Astrocyte of the hippocampus (primary cell): ENCODE measurements around the gene FAM24B.

Experiments used
- DNase-seq: peaks from one replicate; pipeline ENCODE4 v3.0.0; 2011; ENCODE audit warnings: low read depth, low spot score

The FAM24B gene

DNA sequence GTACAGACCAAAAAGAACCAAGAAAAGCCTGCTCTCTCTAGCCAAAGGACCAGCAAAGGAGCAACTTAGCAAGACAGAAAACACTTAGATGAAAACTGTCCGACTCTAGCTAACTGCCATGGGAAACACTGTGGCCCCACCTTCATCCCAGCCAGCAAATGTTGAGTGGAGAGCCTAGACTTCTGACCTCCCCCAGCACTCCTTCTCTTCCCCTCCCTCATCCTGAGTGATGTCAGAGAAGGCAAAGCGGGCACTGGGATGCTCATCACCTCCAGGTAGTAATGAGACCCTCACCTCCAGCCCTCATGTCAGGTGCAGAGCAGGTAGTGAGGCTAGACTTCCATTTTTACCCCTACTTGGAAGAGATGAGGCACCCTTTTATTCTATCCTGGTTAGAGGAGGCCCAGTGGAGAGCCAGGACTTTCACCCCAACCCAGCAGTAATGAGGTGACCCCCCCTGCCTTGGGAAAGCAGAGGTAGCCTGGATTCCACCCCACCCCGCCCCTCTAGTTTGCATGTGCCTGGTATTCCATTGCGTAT lies 50.6 kb downstream of the FAM24B start:
- no peak for DNase-seq

DNA sequence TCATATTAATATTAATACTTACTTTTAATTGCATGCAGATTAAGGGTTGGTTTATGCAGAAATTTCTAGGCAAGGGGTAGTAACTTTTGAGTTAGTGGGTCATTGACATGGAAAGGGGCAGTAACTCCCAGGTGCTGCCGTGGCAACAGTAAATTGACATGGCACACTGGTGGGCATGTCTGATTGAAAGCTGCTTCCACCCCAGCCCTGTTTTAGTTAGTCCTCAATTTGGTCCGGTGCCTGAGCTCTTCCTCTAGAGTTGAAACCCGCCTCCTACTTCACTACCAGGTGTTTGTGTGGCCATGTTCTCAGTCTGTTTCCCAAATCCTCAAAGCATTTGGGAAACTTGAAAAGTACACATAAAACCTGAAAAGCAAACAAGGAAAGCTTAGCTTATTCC lies 52.1 kb downstream of the FAM24B start:
- DNase-seq: no peak

GRCh38 chr10:122822973-122823690 lies 56.2 kb downstream of the FAM24B start:
- no peak for DNase-seq

DNA sequence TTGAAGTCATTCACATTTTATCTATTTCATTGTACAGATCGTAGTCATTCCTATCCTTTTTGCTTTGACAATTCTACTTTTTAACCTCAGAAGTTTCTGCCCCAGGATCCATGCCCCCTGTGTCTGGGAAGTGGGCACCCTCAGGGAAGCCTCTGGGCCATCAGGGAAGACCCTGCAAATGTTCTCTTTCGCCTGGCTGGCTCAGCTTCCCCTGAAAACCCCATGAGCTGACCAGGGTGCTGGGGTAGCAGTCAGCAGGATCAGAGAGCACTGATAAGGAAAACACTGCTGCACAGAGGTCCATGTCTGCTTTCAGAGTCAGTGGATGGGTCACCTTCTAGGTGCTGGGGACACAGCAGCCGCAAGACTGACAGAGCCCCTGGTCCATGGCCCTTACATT lies 57.6 kb downstream of the FAM24B start:
- no peak for DNase-seq

- DNase-seq: no peak
Observed at GRCh38 chr10:122815458-122815857, 63.9 kb downstream of the FAM24B start.

- DNase-seq: no peak
Observed at GRCh38 chr10:122814493-122814892, 64.9 kb downstream of the FAM24B start.

DNA sequence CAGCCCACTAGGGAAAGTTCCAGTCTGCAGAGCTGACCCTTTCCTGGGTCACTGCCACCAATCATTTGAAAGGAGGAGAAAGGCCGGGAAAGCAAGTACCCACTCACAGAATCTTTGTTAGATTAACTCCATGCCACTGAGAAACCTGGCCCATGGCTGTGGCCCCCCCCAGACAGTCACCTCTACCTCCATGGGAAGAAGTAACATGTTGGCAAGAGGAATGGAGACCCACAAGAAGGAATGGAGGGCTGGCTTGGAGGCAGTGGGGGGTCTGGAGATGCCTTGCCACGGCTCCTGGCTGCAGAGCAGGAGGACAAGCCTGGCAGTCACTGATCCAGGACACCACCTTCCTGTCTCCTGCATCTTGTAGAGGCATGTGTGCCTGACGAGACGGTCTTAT lies 66.6 kb downstream of the FAM24B start:
- DNase-seq: no peak

DNA sequence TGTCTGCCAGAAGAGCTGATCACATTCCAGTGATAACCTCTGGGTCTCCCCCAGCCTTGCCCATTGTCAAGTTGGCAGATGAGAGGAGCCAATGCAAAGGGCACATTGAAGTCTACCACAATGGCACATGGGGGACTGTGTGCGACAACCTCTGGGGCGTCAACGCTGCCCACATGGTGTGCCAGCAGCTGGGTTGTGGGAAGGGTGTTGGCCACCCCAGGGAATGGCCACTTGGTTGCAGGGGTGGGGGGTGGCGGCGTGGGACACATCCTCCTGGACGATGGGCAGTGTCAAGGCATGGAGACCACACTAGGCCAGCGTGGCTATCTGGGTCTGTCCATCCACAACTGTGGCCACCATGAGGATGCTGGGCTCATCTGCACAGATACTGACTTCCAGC lies 77.1 kb downstream of the FAM24B start:
- DNase-seq: no peak
